Fibroblast of skin of right quadriceps (primary cell): Measurements from ENCODE around the gene AGMO.
A peak's percentile ranks its signal among the peaks of the same experiment; 100 is the strongest.

ENCODE experiments used
- DNase-seq: peaks from one replicate; pipeline ENCODE4 v3.0.0-alpha.2; 2013

The AGMO gene

GRCh38 chr7:15204421-15204820 lies 357.4 kb downstream of the AGMO start:
- DNase-seq: no peak

- peak; percentile 35 for DNase-seq
Observed at GRCh38 chr7:15199482-15199881, 362.3 kb downstream of the AGMO start.

DNA sequence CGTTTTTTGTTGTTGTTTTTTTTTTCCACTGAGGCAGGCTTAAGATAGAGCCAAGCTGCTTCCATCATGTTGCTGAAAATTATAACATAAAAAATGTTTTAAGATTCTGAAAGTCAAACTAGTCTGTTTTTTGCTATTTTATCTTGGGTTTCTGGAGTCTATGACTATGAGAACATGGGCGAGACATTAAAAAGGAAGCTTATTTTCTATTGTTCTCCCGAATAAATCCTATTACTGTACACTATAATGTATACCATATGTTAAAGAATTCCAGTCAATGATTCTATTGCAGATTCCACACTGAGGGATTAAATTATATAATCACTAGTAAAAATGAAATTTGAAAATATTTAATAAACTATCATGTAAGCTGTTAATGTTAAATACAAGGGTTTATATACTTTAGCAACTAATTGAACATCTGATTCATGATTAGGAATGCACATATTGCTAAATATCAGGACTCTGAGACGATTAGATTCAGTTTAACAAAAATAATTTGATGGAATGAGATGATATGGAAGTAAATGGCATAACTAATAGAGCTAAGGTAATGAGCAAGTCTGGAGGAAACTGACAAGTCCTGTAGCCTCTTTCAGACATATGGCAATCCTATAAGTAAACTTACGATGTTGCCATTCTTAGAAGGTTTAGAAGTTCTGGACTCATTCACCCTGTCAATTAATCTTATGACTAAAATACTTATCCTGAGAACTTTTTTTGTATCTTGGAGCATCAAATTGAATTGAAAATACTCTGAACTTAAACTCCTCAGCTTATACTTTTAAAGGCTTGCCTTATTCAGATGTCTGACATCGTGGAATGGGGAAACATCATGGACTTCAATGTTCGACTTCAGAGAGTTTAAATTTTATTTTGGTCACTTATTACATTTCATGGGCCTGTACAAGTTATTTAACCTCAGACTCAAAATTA lies 364.5 kb downstream of the AGMO start:
- DNase-seq: peak; percentile 22

DNA sequence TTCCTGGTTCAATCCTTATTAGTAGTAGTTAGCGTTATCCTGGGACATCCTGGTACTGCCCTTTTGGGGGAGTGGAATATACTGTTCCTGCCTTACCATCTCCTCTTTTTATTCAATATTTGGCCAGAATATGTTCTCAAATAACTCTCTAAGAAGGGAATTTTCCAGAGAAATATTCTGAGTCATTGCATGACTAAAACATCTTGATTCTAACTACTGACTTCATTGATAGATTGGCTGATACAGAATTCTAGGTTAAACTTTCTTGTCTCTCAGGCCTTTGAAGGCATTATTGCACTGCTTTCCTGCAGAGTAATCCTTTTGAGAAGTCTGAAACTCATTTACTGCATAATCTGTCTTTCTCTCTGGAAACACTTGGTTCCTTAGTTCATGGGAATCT lies 383.8 kb downstream of the AGMO start:
- peak; percentile 11 for DNase-seq

DNA sequence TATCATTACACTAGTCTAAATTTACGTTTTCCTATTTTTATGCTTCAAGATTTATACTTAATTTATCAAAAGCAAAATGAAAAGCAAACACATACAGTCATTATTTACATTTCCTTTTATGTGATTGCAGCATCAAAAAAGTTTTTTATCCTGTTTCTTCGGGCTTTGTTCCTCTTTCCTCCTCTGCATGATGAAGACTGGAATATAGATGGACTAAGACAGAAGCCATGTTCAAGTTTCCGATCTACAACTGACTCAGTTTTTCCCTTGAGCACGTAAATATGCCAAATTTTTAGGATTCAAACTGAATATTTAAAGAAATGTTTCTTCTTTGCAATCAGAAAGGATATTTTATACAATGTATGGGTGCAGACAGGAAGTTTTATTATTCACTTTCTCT lies 385.7 kb downstream of the AGMO start:
- no peak for DNase-seq

DNA sequence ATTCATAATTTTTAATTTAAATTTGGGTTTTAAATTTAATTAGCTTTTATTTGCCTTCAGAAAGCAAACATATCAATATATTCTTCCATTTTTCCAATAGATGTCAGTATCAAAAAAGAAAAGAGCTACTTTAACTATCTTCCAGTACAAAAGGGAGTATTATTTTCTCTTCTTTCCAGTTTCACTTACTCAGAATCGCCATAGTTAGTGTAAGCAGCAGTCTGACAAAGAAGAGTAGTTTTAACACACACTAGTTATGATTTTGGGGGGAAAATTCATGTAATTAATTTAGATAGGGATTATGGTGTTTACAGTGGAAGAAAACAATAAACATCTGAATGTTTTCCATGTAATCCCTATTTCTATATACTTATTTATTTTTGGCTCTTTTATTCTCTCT lies 386.7 kb downstream of the AGMO start:
- DNase-seq: no peak

GRCh38 chr7:15174485-15174884 lies 387.3 kb downstream of the AGMO start:
- DNase-seq: no peak

GRCh38 chr7:15168489-15168888 lies 393.3 kb downstream of the AGMO start:
- no peak for DNase-seq

- DNase-seq: no peak
Observed at GRCh38 chr7:15167912-15168311, 393.9 kb downstream of the AGMO start.

DNA sequence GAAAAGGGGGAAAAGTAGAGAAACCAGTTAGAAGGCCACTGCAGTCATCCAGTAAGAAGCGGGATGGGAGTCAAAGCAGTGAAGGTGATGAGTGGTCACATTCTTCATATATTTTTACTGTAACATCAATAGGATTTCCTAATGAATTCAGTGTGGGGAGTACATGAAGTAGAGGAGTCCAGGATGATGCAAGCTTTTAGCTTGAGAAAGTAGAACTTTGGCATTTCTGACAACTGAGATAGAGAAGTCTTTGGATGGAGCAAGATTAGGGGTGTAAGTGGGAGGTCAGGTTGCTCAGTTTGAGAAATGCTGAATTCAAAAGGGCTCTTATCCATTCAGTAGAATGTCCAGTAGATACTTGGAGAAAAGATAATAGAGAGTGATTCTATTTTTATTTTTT lies 395.2 kb downstream of the AGMO start:
- no peak for DNase-seq

DNA sequence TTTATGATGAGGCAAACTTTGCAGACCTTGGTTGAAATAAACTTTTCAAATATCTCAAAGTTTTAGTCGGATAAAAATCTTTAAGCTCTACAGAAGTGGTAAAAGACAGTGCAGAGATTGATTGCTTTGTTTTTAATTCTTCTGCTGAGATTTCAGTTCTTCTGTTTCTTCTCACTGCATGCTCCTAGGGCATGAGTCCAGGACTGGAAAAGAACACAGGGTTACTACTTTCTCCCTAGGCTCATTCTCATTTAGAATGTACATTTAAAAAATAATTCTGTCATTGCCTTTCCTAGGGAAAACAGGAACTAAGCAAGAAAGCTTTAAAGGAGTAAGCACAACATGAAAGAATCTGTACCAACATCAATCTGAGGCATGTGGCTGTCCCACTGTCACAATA lies 402.6 kb downstream of the AGMO start:
- no peak for DNase-seq

GRCh38 chr7:15158141-15158810 lies 403.5 kb downstream of the AGMO start:
- peak; percentile 4 for DNase-seq
